ENCODE measurements around the gene SELENOM.

SELENOM gene, protein sequence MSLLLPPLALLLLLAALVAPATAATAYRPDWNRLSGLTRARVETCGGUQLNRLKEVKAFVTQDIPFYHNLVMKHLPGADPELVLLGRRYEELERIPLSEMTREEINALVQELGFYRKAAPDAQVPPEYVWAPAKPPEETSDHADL

DNA sequence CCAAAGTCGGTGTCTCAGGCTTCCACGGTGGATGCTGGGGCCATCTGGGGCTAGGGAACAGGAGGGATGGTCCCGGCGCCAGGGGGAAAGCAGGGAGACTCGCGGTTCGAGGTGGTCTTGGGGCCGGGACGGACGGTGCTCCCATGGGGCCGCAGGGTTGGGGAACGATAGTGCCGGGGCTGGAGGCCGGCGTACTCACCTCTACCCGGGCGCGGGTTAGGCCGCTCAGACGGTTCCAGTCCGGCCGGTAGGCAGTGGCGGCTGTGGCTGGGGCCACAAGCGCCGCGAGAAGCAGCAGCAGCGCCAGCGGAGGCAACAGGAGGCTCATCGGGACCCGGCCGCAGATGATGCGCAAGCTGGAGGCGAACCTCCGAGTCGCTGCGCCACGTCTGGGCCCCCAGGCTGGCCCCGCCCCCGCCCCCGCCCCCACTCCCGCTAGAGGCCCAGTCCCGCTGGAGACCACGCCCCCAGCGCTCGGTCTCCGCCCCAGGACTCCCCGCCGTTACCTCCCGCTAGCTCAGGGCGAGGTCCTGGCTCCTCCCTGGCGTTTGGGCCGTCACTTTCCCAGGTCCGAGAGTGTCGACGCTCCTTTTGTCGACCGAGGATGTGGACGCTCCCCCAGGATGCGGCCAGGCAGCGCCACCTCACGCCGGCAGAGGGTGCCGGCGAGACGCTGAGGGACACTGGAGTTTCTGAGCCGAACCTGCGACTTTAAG lies at the start of gene SELENOM:
Gene SELENOM, minus strand, starts transcription at position 391 of the 716 bp plus-strand sequence. Its CDS starts 63 bp downstream, at position 328.
- DNase-seq: peak; percentile 96
- in situ Hi-C loops (cut with HindIII; ENCODE audit: low pct_ligation_motif_present, low pct_unique_long_range_greater_than_20kb, low sequenced_read_pairs): no loop called here

DNA sequence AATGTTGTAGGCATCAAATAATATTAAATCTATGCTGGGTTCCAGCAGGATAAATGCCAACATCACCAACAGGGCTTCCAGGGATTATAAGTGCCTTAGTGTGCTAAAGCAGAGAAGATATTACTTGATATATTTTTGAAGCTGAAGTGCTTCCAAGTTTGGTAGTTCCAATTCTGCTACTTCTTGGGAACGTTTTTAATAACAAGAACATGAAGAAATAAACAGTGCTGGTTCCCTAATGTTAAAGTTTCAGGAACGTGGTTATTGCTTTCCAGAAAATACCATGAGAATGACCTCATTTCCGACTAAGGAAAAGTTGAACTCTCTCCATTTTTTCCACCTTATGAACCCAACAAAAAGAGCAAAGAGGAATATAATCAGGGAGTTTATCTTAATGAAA lies 48.1 kb upstream of the SELENOM start:
- in situ Hi-C loops (cut with HindIII; ENCODE audit: low pct_ligation_motif_present, low pct_unique_long_range_greater_than_20kb, low sequenced_read_pairs): no loop called here
- no peak for DNase-seq

DNA sequence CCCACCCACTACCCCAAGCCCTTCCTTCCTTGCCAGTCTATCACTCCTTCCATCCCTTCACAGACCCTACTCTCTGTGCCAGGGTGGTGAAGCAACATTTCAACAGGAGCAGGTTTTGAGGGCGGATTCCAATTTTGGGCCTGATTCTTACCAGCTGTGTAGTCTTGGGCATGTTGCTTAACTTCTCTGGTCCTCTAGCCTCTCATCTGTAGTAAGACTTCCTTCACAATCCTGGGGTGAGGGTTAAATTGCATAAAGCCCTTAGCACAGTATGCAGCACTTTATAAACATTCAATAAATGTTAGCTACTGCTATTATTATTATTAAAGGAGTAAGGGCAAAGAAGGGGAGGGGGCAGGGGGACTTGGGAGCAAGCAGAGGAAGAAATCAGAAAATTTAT lies 47.6 kb upstream of the SELENOM start:
- in situ Hi-C loops (cut with HindIII; ENCODE audit: low pct_ligation_motif_present, low pct_unique_long_range_greater_than_20kb, low sequenced_read_pairs): no loop called here
- no peak for DNase-seq

DNA sequence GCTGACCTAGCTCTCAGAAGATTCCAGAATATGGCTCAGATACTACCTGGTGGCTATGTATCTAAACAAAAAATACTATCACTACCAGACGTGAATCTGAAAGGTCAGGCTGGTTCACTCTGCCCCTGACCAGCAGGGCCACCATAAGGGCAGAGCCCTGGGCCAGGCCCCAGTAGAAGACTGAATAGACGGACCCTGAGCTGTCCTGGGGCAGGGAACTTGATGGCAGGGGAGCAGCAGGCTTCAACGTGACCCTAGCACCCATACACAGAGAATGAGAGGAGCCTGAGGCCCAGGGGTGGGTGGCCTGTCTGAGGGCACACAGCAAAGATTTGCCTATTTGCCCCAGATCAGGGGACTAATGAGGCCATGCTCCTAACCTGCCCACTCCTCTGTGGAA lies 46.0 kb upstream of the SELENOM start:
- in situ Hi-C loops (cut with HindIII; ENCODE audit: low pct_ligation_motif_present, low pct_unique_long_range_greater_than_20kb, low sequenced_read_pairs): no loop called here
- no peak for DNase-seq

DNA sequence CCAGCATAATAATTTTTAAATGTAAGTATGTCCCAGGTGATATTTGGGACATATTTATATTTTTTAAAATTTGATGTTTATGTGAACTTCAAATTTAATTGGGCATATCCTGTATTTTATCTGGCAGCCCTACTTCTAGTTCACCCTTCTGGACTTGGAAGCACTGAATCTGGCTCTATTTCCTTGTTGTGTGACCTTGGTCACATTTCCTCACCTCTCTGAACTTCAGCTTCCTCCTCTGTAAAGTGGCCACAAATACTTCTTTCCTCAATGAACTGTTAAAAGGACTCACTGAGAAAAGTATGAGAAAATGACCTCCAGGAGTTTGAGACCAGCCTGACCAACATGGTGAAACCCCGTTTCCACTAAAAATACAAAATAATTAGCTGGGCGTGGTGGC lies 44.5 kb upstream of the SELENOM start:
- in situ Hi-C loops (cut with HindIII; ENCODE audit: low pct_ligation_motif_present, low pct_unique_long_range_greater_than_20kb, low sequenced_read_pairs): no loop called here
- no peak for DNase-seq

DNA sequence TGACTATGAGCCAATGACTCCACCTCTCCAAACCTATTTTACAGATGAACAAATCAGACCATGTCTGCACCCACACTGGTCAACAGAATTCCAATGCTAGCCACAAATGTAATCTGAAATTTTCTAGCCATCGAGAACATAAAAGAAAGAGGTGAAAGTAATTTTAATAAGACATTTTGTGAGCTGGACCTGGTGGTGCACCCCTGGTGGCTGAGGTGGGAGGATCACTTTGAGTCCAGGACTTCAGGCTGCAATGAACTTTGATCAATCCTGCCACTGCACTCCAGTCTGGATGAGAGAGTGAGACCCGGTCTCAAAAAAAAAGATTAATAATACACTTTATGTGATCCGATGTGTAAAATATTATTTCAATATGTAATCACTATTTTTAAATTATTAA lies 43.2 kb upstream of the SELENOM start:
- no peak for DNase-seq
- in situ Hi-C loops (cut with HindIII; ENCODE audit: low pct_ligation_motif_present, low pct_unique_long_range_greater_than_20kb, low sequenced_read_pairs): no loop called here

DNA sequence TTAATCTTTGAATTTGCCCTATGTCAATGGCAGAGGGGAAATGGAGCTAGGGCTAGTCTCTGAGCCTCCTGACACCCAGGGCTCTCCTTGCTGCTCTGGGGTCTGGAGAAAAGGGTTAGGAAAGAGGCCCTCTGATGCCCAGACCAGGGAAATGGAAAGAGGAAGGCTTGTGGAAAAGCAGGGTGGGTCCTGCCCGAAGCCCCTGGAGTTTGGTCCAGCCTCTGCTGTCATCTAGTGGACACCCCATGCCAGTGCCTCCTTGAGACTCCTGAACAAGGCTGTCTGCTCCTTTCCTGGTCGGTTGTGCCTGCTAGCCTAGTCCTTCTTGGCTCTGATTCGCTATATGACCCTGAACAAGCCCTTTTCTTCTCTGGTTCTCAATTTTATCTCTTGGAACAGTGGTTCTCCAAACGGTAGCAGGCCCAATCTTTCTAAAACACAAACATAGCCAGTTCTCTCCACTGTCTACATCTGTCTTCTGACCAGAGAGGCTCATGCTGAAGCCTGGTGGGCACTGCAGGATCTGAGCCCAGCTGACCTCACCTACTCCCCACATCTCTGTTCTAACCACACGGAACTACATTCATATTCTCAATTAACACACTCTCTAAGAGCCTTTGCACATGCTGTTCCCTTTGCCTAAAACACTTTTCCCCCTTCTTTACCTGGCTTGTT lies 41.7 kb upstream of the SELENOM start:
- in situ Hi-C loops (cut with HindIII; ENCODE audit: low pct_ligation_motif_present, low pct_unique_long_range_greater_than_20kb, low sequenced_read_pairs): no loop called here
- DNase-seq: peak; percentile 56

DNA sequence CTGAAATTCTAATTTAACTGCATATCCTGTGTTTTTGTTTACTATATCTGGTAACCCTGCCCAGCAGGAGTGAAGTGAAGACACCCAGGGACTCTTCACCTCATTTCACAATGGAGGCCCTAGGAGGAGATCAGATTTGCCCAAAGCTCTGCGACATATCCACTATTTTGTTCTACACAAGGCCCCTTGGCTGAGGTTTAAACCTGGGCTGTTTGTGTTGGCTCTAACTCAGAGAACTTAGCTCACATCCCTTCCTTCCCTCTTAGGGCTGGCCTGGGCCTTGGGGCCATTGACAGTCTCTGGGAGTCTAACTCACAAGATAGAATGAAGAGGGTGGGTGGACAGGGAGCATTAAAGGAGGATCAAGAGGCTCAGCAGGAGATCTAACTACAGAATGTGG lies 41.1 kb upstream of the SELENOM start:
- DNase-seq: no peak
- in situ Hi-C loops (cut with HindIII; ENCODE audit: low pct_ligation_motif_present, low pct_unique_long_range_greater_than_20kb, low sequenced_read_pairs): no loop called here

DNA sequence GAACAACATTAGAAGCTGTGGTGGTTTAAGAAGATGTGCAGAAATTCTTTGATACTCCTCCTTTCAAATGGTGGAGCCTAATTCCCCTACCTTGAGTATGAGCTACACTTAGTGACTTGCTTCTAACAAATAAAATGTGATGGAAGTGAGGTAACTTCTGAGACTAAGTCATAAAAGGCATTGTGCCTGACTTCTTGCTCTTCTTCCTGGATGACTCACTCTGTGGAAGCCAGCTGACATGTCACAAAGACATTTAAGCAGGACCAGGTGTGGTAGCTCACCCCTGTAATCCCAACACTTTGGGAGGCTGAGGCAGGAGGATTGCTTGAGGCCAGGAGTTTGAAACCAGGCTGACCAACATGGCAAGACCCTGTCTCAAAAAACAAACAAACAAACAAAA lies 36.9 kb upstream of the SELENOM start:
- in situ Hi-C loops (cut with HindIII; ENCODE audit: low pct_ligation_motif_present, low pct_unique_long_range_greater_than_20kb, low sequenced_read_pairs): no loop called here
- DNase-seq: no peak

DNA sequence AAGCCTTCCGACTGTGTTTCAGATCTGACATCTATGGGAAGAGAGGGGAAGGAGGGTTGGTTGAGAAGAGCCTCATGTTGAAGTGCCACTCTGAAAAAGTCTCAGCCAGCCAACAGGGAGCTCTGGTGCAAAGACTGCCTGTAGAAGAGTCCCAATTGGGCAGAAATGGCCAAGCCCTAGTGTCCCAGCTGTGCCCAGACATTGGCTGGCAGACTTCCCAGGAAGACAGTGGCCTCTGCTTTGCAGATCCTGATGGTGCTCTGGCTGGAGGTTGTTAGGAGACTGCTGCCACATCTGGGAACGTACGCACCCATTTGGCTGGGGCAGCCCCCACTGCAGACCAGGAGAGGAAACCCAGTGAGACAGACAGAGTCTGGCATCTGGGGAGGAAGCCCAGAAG lies 36.2 kb upstream of the SELENOM start:
- in situ Hi-C loops (cut with HindIII; ENCODE audit: low pct_ligation_motif_present, low pct_unique_long_range_greater_than_20kb, low sequenced_read_pairs): no loop called here
- DNase-seq: no peak

DNA sequence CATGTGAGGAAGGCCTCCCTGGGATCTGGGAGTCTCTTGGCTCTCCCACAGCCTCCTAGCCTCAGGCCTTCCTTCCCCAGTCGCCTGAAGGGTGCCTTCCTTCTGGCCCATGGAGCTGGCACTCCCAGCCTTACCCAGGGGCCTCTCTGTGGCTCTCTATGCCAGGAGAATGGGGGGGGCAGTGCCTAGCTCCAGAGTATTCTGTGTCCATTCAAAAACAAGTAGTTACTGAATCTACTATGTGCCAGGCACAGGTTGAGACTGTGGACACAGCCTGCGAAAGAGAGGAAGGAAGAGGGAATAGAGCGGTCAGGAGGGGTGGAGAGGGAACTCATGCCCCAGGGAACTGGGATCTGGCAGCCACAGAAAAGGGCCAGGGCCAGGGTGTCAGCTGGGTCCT lies 35.7 kb upstream of the SELENOM start:
- no peak for DNase-seq
- in situ Hi-C loops (cut with HindIII; ENCODE audit: low pct_ligation_motif_present, low pct_unique_long_range_greater_than_20kb, low sequenced_read_pairs): no loop called here

DNA sequence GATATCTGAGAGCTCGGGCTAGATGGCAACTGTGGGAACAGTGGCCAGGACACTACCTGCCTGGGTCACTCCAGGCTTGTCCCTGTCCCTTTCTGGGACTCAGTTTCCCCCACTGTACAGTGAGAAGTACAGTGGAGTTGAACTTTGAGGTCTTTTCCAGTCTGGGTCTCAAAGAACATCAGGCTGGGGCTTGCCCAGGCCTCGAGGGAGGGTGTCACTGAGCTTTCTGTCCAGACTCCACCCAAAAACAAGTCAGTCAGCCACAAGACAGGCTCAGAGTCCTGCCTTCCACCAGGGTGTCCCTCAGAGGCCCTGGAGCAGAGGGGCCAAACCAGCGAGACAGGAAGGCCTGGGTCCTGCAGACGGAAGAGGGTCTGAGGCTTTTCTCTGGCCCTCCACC lies 34.9 kb upstream of the SELENOM start:
- no peak for DNase-seq
- in situ Hi-C loops (cut with HindIII; ENCODE audit: low pct_ligation_motif_present, low pct_unique_long_range_greater_than_20kb, low sequenced_read_pairs): no loop called here

DNA sequence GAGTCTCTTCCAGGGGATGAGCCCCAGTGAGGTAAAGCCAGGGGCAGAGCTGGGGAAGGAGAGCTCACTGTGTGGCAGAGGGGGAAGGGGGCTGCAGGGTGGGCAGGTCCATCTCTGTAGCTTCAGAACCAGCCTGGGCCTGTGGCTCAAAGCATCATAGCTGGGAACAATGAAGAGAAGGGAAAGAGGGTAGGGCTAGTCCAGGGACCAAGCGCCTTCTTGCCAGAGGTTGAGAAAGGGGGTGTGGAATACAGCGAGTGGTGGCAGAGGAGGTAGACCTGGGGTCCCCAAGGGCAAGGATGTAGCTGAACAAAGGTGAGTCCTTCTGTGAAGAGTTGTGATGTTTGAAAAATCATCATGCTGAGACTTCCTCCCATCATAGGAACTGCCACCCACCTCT lies 34.2 kb upstream of the SELENOM start:
- in situ Hi-C loops (cut with HindIII; ENCODE audit: low pct_ligation_motif_present, low pct_unique_long_range_greater_than_20kb, low sequenced_read_pairs): no loop called here
- no peak for DNase-seq

DNA sequence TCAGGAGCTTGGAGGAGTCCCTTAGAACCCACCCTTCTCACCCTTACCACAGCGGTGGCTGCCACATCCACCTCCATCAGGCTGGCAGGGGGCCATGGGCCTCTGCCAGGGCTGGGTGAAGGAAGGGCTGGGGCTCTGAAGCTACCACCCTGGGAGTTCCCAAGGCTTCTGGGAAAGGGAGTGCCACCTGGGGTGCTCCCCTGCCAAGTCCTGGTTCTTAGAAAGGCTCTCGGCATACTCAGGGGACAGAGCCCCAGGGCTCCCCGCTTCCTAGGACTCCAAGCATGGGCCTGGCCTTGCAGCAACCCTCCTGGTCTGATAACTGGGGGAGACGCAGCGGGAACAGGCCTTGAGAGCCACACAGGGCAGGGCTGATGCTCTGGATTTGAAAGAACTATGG lies 33.4 kb upstream of the SELENOM start:
- in situ Hi-C loops (cut with HindIII; ENCODE audit: low pct_ligation_motif_present, low pct_unique_long_range_greater_than_20kb, low sequenced_read_pairs): no loop called here

DNA sequence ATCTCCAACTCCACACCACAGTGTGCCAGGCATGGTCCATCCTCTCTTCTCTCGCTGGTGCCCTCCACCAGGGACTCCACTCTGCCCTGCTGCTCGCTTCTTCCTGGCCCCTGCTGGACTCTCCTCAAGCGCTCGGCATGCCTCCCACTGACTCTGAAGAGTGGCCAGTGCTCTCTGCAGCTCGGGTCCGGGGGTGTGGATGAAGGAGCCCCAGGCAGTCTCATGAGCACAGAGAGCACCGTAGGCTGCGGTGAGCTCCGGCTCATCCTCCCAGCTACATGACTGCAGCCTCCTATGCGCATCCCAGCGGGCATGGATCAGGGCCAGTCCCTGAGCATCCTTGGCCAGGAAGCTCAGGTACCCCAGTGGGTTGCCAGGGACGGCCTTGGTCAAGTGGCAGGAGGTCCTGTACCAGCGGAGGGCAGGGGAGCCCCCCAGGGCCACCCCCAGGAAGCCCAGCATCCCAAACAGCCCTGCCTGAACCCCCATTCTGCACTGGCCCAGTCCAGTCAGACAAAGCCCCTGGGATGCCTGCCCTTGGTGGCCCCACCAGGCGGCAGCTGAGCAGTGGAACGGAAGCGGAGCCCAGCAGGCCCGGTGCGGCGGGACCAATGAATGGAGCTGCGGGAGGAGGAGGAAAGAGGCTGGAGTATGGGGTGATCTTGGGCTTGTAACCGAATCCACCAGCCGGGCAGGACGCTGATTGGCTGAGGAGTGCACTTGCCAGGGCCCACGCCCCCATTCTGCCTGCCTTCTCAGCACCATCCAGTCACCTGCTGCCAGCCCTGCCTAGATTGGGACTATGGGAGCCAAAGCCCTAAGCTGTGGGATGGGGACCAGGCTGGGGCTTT lies 32.7 kb upstream of the SELENOM start, which contains the start of gene PLA2G3:
Gene PLA2G3, minus strand, starts transcription at position 643 of the 851 bp plus-strand sequence. Its CDS starts 154 bp downstream, at position 489.
- in situ Hi-C loops (cut with HindIII; ENCODE audit: low pct_ligation_motif_present, low pct_unique_long_range_greater_than_20kb, low sequenced_read_pairs): no loop called here
- no peak for DNase-seq

More for the DNA sequence above, 33.4 kb upstream of the SELENOM start:
- no peak for DNase-seq

DNA sequence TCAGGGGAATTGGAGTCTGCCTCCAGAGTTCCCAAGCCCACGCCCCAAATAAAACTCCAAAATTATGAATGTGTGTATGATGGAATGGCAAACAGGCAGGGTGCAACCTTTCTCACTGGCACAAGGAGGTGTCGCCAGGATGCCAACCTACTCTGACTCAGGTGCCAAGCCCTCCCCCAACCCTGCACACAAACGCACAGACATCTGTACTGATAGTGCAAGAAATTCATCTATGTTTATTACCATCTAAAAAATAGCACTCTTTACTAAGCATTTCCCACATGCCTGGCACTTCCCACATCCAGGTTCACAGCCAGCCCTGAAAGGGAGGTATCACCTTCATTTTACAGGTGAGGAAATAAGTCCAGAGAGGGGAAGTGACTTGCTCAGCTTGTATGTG lies 31.7 kb upstream of the SELENOM start:
- in situ Hi-C loops (cut with HindIII; ENCODE audit: low pct_ligation_motif_present, low pct_unique_long_range_greater_than_20kb, low sequenced_read_pairs): no loop called here

DNA sequence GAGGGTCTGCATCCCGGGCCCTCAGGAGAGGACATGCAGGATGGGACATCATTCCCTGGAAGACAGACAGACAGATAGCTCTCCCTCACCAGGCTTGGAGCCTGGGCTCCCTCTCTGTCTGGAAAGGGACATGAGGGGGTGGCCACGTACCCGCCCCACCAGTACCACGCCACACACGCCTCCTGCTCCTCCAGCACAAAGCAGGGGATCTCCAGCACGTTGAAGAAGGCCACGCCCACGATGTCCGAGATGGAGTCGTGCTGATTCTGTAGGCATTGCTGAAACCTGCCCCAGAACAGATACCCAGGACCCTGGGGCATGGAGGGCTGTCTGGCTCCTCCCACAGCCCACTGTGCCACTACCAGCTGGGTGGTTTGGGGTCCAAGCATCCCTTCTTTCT lies 30.8 kb upstream of the SELENOM start:
- no peak for DNase-seq
- in situ Hi-C loops (cut with HindIII; ENCODE audit: low pct_ligation_motif_present, low pct_unique_long_range_greater_than_20kb, low sequenced_read_pairs): no loop called here

More for the DNA sequence above, 31.7 kb upstream of the SELENOM start:
- DNase-seq: no peak

DNA sequence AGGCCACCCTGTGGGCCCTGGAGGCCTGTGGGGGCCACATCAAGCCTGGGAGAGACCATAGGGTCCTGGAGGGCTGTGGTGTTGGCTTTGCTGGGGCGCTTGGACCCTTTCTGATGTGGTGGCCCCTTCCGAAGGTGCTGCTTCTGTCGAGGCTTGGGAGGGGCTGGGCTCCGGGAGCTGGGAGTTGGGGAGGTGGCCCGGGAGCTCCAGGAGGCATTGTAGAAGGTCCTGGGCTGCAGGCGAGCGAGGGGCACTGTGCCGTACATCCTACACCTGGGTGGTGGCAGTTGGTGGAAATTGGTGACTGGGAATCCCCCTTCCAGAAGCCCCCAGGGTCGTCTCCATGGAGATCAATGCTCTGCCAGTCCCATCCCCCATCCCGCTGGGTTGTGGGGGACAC lies 30.4 kb upstream of the SELENOM start:
- DNase-seq: no peak
- in situ Hi-C loops (cut with HindIII; ENCODE audit: low pct_ligation_motif_present, low pct_unique_long_range_greater_than_20kb, low sequenced_read_pairs): no loop called here

DNA sequence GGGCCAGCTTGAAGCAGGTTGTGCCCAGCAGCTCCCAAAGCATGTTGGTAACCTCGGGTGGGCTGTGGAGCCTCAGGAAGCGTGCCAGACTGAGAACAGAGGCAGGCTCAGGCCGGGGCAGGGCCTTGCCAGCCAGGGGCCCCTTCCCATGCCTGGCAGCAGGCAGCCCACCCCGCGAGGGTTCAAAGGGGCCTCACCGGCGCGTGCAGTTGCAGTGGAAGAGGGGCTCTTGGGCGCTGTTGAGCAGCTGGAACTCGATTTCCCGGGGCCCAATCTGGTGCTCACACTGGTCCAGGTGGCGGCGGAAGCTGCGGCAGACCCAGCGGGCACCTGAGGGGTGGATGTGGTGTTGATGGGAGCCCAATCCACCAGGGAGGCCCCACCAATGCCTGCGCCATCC lies 29.3 kb upstream of the SELENOM start:
- no peak for DNase-seq
- in situ Hi-C loops (cut with HindIII; ENCODE audit: low pct_ligation_motif_present, low pct_unique_long_range_greater_than_20kb, low sequenced_read_pairs): no loop called here

Measured in ACHN (cell line).